ENCODE measurements around the gene PSMD12. TPM values are rescaled to one million over a fixed set of nuclear protein-coding genes. Genes with fewer than 3 reads are reported as not detected.

Gene PSMD12
- total RNA-seq, 4 donors from 2014 or later: 28.3 to 47.3 (median 37.3) TPM

DNA sequence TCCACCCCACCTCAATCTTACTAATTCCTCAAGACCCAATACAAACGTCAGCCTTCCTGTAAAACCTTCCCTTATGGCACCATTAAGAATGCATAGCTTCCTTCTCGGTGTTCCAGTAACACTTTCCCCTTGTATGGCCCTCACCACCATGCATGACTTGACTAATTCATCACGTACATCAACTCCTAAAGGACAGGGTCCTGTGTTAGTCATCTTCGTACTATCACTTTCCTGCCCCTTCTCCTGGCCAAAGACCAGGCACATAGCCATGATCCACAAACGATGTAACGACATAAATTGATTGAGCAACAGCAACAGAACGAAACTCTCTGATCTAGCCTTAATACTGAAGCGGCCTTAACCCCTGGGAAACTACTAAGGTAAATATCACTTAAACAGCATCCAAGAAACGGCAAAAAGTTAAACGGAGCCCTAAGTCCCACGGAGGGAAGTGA is 612 bp downstream of the PSMD12 start:
- Histone ChIP-seq H3K4me1 (peaks cover 3 to 55% (median 26%) of the 10 kb centered on the region in 3 donors), H3K27ac (peak overlapping the region; percentile 66 to 95 (median 94)), H3K36me3 (peaks cover 0 to 15% of the 10 kb centered on the region in 2 donors), H3K9me3 (no peaks in the 10 kb centered on the region), H3K27me3 (no peaks in the 10 kb centered on the region), H3K4me3 (peak overlapping the region; percentile 77 to 83)
- 0% methylated on average over 6 to 10 of the region's 11 CpGs for WGBS, 2 donors (ENCODE audit: low coverage in 1 of 2)
- TF ChIP-seq POLR2AphosphoS5 (IDR thresholded peaks at IDR 0.05): no peak
- TF ChIP-seq EP300 (IDR thresholded peaks at IDR 0.05): no peak
- TF ChIP-seq, protein P1, sequence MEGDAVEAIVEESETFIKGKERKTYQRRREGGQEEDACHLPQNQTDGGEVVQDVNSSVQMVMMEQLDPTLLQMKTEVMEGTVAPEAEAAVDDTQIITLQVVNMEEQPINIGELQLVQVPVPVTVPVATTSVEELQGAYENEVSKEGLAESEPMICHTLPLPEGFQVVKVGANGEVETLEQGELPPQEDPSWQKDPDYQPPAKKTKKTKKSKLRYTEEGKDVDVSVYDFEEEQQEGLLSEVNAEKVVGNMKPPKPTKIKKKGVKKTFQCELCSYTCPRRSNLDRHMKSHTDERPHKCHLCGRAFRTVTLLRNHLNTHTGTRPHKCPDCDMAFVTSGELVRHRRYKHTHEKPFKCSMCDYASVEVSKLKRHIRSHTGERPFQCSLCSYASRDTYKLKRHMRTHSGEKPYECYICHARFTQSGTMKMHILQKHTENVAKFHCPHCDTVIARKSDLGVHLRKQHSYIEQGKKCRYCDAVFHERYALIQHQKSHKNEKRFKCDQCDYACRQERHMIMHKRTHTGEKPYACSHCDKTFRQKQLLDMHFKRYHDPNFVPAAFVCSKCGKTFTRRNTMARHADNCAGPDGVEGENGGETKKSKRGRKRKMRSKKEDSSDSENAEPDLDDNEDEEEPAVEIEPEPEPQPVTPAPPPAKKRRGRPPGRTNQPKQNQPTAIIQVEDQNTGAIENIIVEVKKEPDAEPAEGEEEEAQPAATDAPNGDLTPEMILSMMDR (IDR thresholded peaks at IDR 0.05): no peak
- TF ChIP-seq POLR2A (IDR thresholded peaks at IDR 0.05): no peak
- ATAC-seq: no peak

DNA sequence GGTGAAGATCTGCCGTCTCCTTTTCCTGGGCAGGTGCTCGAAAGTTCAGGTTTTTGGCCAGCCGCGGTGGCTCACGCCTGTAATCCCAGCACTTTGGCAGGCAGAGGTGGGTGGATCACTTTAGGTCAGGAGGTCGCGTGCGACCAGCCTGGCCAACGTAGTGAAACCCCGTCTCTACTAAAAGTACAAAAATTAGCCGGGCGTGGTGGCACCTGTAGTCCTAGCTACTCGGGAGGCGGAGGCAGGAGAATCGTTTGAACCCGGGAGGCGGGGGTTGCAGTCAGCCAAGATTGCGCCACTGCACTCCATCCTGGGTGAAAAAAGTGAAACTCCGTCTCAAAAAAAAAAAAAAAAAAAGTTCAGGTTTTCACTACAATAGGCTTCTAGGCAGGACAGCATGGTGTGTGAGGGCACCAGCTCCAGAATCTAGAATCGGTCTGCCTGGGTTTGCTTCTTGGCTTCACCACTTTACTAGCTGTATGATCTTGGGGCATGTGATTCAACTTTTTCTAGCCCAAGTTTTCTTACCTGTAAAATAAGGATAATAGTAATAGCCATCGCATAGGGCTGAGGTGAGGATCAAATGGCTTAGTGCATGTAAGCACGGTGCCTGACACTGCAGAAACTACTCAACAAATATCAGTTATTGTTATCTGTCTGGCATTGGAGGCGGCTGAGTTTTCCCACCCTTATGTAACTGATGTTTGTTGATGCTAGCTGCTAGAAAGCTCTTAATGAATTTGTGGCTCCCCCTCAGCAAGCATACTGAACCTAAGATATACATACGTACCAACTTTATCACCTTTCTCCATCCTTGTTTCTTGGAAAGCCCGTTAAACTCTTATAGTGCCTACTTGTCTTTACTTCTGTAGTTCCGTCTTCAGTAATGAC is 1.3 kb downstream of the PSMD12 start:
- peaks cover 3 to 62% (median 30%) of the 10 kb centered on the region in 3 donors for H3K4me1 ChIP-seq
- peak overlapping the region; percentile 66 to 95 (median 94) for H3K27ac ChIP-seq
- no peaks in the 10 kb centered on the region for H3K9me3 ChIP-seq
- TF ChIP-seq, protein P1 (IDR thresholded peaks at IDR 0.05): no peak
- no peak for TF ChIP-seq POLR2AphosphoS5 (IDR thresholded peaks at IDR 0.05)
- TF ChIP-seq POLR2A (IDR thresholded peaks at IDR 0.05): no peak
- TF ChIP-seq EP300 (IDR thresholded peaks at IDR 0.05): no peak
- H3K27me3 ChIP-seq: no peaks in the 10 kb centered on the region
- H3K4me3 ChIP-seq: peak overlapping the region; percentile 77 to 83
- ATAC-seq: no peak
- 51 to 63% methylated on average over 9 to 18 of the region's 26 CpGs for WGBS, 2 donors (ENCODE audit: low coverage in 1 of 2)
- peaks cover 0 to 15% of the 10 kb centered on the region in 2 donors for H3K36me3 ChIP-seq

DNA sequence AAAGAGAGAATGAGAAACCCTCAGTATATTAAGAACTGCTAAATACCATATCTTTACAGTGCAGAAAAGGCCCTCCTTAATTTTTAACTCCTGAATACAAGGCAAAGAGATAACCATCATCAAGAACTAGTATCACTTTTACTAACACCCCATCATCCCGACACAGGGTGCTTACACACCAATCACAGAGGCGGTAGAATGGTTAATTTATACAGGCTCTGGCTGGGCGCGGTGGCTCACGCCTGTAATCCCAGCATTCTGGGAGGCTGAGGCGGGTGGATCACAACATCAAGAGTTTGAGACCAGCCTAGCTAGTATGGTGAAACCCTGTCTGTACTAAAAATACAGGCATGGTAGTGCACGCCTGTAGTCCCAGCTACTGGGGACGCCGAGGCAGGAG is 4.2 kb downstream of the PSMD12 start:
- WGBS, 2 donors (ENCODE audit: low coverage in 1 of 2): 95% methylated on average over 6 of the region's 9 CpGs; no CpG with 5 or more reads in 1 of the 2 donors
- no peak overlapping the region for H3K4me3 ChIP-seq
- no peaks in the 10 kb centered on the region for H3K27me3 ChIP-seq
- no peak overlapping the region for H3K27ac ChIP-seq
- TF ChIP-seq EP300 (IDR thresholded peaks at IDR 0.05) (no peak), POLR2A (IDR thresholded peaks at IDR 0.05) (no peak), POLR2AphosphoS5 (IDR thresholded peaks at IDR 0.05) (no peak)
- TF ChIP-seq, protein P1 (IDR thresholded peaks at IDR 0.05): no peak
- peaks cover 0 to 23% of the 10 kb centered on the region in 2 donors for H3K36me3 ChIP-seq
- H3K9me3 ChIP-seq: no peaks in the 10 kb centered on the region
- no peak for ATAC-seq
- H3K4me1 ChIP-seq: peaks cover 3 to 84% (median 35%) of the 10 kb centered on the region in 3 donors

DNA sequence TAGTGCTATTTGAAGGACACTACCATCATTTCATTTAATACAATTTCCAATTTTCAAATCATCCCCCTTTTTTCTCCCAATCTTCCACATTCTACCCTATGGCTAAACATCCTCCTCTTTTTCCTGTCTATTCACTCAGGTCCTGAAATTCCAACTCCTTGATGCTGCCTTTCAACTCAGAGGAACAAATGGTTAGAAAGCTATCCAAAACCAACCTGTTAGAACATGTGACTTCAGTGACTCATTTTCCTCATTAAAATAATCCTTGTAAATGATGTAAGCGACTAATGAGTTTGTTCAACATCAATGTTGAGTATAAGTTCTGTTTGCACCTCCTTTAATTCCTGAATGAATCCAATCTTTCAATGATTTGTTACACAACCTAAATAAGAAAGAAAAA is 5.5 kb downstream of the PSMD12 start:
- no peaks in the 10 kb centered on the region for H3K9me3 ChIP-seq
- TF ChIP-seq POLR2A (IDR thresholded peaks at IDR 0.05) (no peak), POLR2AphosphoS5 (IDR thresholded peaks at IDR 0.05) (no peak), EP300 (IDR thresholded peaks at IDR 0.05) (no peak)
- TF ChIP-seq, protein P1 (IDR thresholded peaks at IDR 0.05): no peak
- peaks cover 3 to 79% (median 35%) of the 10 kb centered on the region in 3 donors for H3K4me1 ChIP-seq
- H3K4me3 ChIP-seq: no peak overlapping the region
- H3K27me3 ChIP-seq: no peaks in the 10 kb centered on the region
- H3K27ac ChIP-seq: peak overlapping the region in 2 of 4 donors; percentile 29 to 33
- ATAC-seq: no peak
- WGBS, 2 donors (ENCODE audit: low coverage in 1 of 2): 75 to 88% methylated on average over 1 of the region's 1 CpG
- H3K36me3 ChIP-seq: peaks cover 0 to 35% of the 10 kb centered on the region in 2 donors
